Stimulated activated CD8-positive, alpha-beta memory T cell treated with anti-CD3 and anti-CD28 coated beads, Interleukin-4, amount 100 ng/mL, for 1 hour (primary cell): Measurements from ENCODE around the gene DLG2.

Source experiments
- DNase-seq, 2 donors: peaks; one replicate each; pipeline ENCODE4 v3.0.0-alpha.2; 2020; ENCODE audit warnings: low read depth in 2 of 2, low spot score in 1 of 2

DLG2 gene

GRCh38 chr11:84414920-84415319 is 1212.2 kb downstream of the DLG2 start:
- no peak for DNase-seq

- DNase-seq: no peak
Observed at GRCh38 chr11:84413549-84413948, 1213.6 kb downstream of the DLG2 start.

DNA sequence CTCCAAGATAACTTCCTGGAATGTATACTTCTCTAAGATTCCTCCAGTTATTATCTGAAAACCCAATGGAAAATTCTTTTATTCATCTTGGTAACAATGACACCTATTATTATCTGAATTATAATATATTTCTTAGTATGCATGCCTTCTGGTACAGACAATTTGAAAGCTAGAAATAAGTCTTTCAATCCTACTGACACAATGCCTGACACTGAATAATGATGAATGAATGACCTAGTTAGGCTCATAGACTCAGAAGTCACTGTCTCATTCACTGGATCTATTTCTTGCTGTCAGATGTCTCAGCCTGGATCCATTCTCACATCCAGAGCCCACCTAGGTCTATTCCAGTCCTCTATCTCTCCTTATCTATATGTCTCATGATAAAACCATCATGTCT is 1214.3 kb downstream of the DLG2 start:
- DNase-seq: no peak

- no peak for DNase-seq
Observed at GRCh38 chr11:84408946-84409411, 1218.2 kb downstream of the DLG2 start.

DNA sequence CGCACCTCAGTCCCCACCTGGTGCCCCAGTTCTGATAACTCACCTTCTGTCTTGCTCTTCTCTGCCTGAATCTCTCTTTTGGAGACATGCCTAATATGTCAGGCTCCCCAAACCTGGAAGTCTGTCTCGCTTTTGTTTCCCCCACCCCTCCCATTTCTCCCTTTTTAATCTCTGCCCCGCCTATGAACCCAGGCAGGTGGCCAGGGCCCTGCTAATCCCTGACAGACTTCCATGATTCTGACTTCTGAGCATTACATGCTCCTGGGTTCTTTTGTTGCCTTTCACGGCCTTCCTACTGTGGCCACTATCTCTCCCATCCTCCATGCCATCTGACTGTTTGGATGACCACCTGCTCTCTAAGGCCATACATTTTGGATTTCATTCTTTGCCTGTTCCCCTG is 1220.1 kb downstream of the DLG2 start:
- DNase-seq: no peak

GRCh38 chr11:84398017-84398626 is 1229.0 kb downstream of the DLG2 start:
- no peak for DNase-seq

GRCh38 chr11:84396521-84396920 is 1230.6 kb downstream of the DLG2 start:
- no peak for DNase-seq

DNA sequence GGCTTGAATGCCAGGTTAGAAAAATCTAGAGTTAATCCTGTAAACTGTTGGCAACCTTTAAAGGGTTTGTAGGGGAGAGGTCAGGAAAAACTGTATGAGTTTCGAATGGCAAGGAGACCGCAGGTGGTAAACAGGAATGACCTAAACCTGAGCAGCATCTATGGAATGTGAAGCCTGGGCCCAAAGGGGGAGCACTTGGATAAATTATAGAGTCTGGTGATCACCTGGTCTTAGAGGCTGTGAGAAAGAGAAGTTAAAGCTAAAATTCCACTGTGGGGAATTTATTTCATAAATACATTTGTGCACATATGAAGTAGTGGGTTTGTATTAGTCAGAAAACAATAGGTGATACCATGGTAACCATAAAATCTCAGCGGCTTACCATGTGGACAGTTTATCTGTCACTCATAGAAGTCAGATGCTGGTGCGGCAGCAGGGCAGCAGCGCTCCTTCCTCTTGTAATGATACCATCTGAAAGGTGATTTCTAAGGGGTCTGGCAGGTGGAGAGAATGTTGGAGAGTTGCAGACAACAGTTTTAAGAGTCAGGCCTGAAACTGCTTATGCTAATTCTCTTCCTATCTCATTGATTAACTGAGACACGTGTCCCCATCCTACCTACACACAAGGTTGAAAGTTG is 1236.6 kb downstream of the DLG2 start:
- DNase-seq: no peak

- no peak for DNase-seq
Observed at GRCh38 chr11:84389696-84390095, 1237.4 kb downstream of the DLG2 start.

DNA sequence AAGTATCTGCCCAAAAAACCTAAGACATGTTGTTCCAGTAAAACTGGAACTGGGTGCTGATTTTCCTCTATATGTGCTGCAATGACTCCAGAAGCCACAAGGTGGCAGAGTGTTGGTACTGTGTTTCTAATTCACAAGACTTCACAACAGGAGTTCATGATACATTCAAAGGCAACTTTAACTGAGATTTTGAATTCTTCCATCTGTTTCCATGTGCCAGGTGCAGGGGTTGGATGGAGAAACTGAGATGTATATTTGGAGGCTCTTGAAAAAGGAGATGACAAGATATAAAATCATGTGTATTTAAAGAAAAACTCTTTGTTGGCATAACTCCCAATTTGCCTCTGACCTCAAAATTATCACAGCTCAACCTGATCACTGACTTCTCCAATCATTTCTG is 1242.4 kb downstream of the DLG2 start:
- no peak for DNase-seq

DNA sequence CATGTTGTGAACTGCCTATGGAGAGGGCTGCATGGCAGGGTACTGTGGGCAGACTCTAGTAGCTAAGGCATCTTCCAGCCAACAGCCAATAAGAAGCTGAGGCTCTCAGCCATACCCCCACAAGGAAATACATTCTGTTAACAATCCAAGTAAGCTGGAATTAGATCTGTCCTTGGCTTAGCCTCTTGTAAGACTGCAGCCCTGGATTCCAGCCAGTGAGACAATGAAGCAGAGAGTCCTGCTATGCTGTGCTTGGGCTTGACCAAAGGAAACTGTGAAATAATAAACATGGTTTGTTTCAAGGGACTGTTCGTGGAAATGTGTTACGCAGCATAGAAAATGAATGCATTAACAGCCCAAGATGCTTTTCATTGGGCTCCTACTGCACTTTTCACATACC is 1243.6 kb downstream of the DLG2 start:
- DNase-seq: no peak

GRCh38 chr11:84381666-84382065 is 1245.5 kb downstream of the DLG2 start:
- DNase-seq: no peak

DNA sequence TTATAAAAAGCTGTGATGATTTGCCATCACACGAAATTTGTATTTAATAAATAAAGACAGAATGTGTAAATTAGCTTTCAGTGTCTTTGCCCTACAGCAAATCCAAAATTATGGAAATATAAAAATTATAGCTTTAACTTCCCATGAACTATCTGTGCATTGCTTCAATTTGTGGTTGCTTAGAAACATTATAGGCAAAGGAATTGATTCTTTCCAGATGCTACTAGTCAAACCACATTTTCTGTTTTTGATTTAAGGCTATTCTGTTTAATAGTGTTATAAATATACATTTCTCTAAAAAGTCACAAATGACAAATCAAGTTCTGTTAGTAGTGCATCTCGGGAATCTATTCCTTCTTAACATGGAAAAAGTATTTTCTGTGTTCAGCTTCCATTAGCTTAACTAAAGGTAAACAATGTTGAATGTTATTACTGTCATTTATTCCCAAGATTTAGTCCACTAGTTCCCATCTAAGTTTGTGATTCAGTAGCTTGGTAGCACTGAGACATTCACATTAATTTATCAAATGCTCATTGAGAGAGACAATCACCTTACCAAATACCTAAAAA is 1254.7 kb downstream of the DLG2 start:
- no peak for DNase-seq

DNA sequence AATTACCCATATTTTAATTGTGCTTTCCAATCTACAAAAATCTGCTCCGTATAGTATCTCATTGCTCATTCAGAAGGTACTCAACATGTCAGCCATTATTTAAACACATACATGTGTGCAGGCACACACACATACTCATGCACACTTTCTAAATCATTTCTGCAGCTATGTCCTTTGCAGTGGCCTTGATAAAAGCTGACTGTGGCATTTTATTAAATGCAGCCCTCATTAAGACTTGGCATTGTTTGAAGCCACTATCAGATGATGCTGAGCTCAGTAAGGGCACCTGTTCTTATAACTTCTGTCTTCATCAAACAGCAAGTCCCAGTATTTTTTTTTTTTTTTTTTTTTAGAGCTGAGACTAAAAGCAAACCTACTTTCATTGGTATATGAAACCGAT is 1269.1 kb downstream of the DLG2 start:
- DNase-seq: no peak

GRCh38 chr11:84355911-84356310 is 1271.2 kb downstream of the DLG2 start:
- DNase-seq: no peak

DNA sequence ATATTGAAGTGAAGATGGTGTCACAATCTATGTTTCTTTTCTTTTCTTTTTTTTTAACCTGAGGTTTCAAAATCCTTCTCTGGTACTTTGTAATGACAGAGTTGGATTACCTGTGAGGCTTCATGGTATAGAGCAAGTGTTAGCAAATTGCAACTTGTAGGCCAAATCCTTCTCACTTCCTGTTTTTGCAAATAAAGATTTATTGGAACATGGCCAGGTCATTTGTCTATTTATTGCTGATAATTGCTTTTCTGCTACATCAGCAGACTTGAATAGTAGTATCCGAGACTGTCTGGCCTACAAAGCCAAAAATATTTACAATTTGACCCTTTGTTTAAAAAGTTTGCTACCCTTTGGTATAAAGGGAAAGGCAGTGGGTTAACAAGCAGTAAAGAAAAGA is 1281.5 kb downstream of the DLG2 start:
- DNase-seq: no peak

DNA sequence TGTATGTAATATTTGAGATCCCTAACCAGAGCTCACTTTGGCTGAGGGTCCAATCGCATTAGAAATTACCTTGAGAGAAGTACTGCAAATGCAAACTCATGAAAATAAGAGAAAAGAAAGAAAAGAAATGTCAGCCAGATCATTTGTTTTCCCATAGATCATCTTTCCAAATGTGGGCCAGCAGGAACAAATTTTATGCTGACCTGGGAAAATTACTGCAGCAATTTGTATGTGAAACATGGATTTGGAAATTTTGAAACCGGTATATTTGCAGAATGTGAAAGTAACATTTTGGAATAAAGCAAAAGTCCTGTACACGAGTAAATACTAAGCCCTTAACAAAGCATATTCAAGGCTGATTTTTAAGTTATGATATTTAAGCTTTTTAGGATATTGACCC is 1282.1 kb downstream of the DLG2 start:
- DNase-seq: no peak

DNA sequence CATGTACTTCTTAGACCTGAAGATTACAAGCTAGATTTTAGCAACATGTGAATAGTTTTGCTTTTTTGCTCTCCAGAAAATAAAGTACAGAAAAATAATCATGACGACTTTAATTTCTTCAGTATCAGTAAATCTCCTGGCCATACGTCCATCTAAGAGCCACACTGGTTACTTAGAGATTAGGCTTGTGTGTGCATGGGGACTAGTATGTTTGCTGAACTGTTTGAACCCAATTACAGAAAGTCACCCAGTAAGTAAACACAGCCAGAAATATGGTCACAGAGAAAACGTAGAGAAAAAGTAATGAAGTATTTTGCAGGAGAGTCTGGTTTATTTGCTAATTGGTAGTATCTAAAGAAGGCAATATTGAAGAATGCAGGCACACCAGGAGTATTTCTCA is 1287.3 kb downstream of the DLG2 start:
- no peak for DNase-seq

GRCh38 chr11:84333221-84333620 is 1293.9 kb downstream of the DLG2 start:
- no peak for DNase-seq

- no peak for DNase-seq
Observed at GRCh38 chr11:84322211-84322610, 1304.9 kb downstream of the DLG2 start.

DNA sequence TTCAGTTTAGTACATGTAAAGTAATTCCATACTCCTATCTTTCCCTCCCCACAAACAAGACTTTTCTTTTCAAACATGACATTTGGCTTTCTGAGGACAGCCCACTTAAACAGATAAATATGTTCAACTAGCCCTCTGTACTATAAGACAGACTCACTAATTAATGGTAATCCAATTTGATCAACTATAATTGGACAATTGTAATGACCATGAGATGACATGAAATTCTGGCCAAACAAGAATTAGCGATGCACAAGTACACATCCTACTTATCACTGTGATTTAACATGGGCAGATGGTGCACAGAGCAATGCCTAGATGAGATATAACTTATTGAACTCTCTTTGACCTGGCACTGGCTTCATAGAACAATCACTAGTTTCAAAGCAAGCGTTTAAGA is 1307.3 kb downstream of the DLG2 start:
- DNase-seq: no peak

DNA sequence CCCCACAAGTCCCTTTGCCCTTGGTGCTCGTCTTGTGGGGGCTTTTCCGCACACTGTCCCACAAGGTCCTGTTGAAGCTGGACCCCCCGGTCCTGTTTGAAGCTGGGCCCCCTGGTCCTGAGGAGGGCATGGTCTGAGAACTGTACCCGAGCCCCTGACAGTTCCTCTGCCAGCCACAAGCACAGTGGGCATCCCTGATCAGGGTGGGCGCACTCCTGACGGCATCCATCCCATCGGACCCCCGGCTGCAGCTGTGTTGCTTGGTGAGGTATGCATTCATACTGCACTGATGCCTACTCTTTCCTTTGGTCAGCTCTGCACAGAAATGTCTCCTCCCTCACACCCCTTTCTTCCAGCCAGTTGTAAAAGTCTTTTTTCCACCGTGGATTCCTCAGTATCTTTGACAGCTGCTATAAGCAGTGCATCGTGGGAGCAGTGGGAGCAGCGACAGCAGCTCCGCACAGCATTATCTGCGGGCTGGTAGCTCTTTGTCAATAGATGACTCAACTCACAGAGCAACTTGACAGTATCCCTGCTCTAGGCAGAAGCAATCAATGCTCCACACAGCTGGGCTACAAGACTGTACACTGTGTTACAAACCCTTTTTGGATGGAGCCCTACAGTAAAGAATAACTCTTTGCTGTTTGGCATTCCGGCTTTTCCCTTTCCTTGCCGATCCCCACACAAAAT is 1310.1 kb downstream of the DLG2 start:
- DNase-seq: no peak
